ENCODE data around the gene OR4D11. TPM values are rescaled to one million over a fixed set of nuclear protein-coding genes. Genes with fewer than 3 reads are reported as not detected.

The OR4D11 gene
- not detected in 2 replicates for total RNA-seq (2021)
- long read RNA-seq: 0 reads

DNA sequence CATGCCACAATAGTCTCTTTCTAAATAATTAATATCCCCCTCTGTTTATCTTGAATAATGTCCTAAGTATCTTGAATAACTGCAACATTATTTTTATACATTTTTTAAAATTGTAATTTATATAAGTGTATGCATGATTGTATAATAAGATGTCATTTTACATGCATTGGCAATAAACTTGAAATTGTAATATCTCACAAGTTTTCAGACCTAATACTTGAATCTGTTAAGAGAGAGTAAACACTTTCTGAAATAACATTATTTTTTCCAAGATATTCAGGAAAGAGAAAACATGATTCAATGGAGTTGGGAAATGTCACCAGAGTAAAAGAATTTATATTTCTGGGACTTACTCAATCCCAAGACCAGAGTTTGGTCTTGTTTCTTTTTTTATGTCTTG, at the start of gene OR4D11:
TSS of gene OR4D11 (plus strand) at position 301 of the 400 bp plus-strand sequence. CDS start at position 301, 0 bp downstream.
- Histone ChIP-seq H3K27me3 (ENCODE audit: insufficient read depth, low read length) (no peaks in the 10 kb centered on the region), H3K4ac (ENCODE audit: low read depth, low read length) (no peak within 1 kb of the TSS), H3K4me2 (ENCODE audit: insufficient read depth, insufficient read length, low read length) (no peak within 1 kb of the TSS), H4K91ac (ENCODE audit: insufficient read length, low read depth, low read length) (no peak within 1 kb of the TSS), H2AK5ac (ENCODE audit: insufficient read length, low read length) (no peak within 1 kb of the TSS), H2AFZ (ENCODE audit: low read length) (no peak within 1 kb of the TSS), H2BK20ac (ENCODE audit: low read depth, low read length, poor library complexity, severe bottlenecking) (no peak within 1 kb of the TSS), H3K9ac (ENCODE audit: extremely low read depth, insufficient read length, low read length) (no peak within 1 kb of the TSS), H3K4me1 (ENCODE audit: insufficient read depth, low read length) (no peaks in the 10 kb centered on the region), H3K23ac (ENCODE audit: insufficient read length, low read depth, low read length) (no peak within 1 kb of the TSS), H2BK5ac (ENCODE audit: insufficient read length, low read length) (no peak within 1 kb of the TSS), H4K20me1 (ENCODE audit: control insufficient read depth, insufficient read depth, insufficient read length) (no peaks in the 10 kb centered on the region), H2BK120ac (ENCODE audit: low read depth, low read length, poor library complexity, severe bottlenecking) (no peak within 1 kb of the TSS), H3K79me2 (ENCODE audit: insufficient read depth, low read length) (no peaks in the 10 kb centered on the region), H3K18ac (ENCODE audit: insufficient read length, low read depth, low read length) (no peak within 1 kb of the TSS), H4K8ac (replicated peaks; ENCODE audit: insufficient read length, low read depth, low read length) (no peak within 1 kb of the TSS), H3K9me3 (ENCODE audit: control insufficient read depth, low read depth, low read length) (no peaks in the 10 kb centered on the region), H3K56ac (ENCODE audit: insufficient read length, low read depth, low read length) (no peak within 1 kb of the TSS), H2BK12ac (ENCODE audit: insufficient read length, low read depth, low read length) (no peak within 1 kb of the TSS), H3K79me1 (ENCODE audit: insufficient read depth, low read depth, low read length, poor library complexity, severe bottlenecking) (no peaks in the 10 kb centered on the region), H3K23me2 (ENCODE audit: insufficient read length, low read depth, low read length, poor library complexity, severe bottlenecking) (no peaks in the 10 kb centered on the region), H3K27ac (ENCODE audit: insufficient read length, low read depth, low read length) (no peak within 1 kb of the TSS), H3T11ph (ENCODE audit: low read length) (no peak within 1 kb of the TSS), H3K14ac (ENCODE audit: insufficient read depth, low read length) (no peak within 1 kb of the TSS), H4K5ac (ENCODE audit: insufficient read length, low read depth, low read length) (no peak within 1 kb of the TSS), H2BK15ac (ENCODE audit: low read depth, low read length) (no peak within 1 kb of the TSS)
- Mint-ChIP-seq H3K36me3 (ENCODE audit: insufficient read depth in 1 of 3, low read depth in 3 of 3) (no peaks in the 10 kb centered on the region), H3K27ac (no peak within 1 kb of the TSS), H3K4me1 (no peaks in the 10 kb centered on the region), H3K9me3 (no peaks in the 10 kb centered on the region; a peak in 1 of 5 replicates), H3K4me3 (no peak within 1 kb of the TSS), H3K27me3 (ENCODE audit: low read depth) (peaks cover 3% of the 10 kb centered on the region; the same call in 1 of the 2 replicates)
- no peak for DNase-seq
- TF ChIP-seq, protein P1, sequence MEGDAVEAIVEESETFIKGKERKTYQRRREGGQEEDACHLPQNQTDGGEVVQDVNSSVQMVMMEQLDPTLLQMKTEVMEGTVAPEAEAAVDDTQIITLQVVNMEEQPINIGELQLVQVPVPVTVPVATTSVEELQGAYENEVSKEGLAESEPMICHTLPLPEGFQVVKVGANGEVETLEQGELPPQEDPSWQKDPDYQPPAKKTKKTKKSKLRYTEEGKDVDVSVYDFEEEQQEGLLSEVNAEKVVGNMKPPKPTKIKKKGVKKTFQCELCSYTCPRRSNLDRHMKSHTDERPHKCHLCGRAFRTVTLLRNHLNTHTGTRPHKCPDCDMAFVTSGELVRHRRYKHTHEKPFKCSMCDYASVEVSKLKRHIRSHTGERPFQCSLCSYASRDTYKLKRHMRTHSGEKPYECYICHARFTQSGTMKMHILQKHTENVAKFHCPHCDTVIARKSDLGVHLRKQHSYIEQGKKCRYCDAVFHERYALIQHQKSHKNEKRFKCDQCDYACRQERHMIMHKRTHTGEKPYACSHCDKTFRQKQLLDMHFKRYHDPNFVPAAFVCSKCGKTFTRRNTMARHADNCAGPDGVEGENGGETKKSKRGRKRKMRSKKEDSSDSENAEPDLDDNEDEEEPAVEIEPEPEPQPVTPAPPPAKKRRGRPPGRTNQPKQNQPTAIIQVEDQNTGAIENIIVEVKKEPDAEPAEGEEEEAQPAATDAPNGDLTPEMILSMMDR (conservative IDR thresholded peaks at IDR 0.05): no peak
